Mucosa of descending colon (tissue), 3 donors: Measurements from ENCODE around the gene CACNA1D. TPM values are rescaled to one million over a fixed set of nuclear protein-coding genes. Genes with fewer than 3 reads are reported as not detected.

ENCODE experiments used
- ATAC-seq: fragments of 200-7000 bp; cut with Tn5 transposase; one replicate; pipeline ENCODE4 v1.9.1; 2020; ENCODE audit warnings: mild to moderate bottlenecking, moderate library complexity
- DNase-seq, 3 donors: peaks; one replicate each; pipeline ENCODE4 v3.0.0-alpha.2; 2020
- H3K36me3 ChIP-seq: fragments of 200-600 bp; one replicate; pipeline ENCODE4 v1.8.0; 2021; ENCODE audit warnings: low read depth, mild to moderate bottlenecking
- H3K4me1 ChIP-seq: fragments of 200-600 bp; one replicate; pipeline ENCODE4 v1.8.0; 2021; ENCODE audit warnings: low read depth, mild to moderate bottlenecking
- H3K4me3 ChIP-seq: fragments of 200-600 bp; one replicate; pipeline ENCODE4 v1.8.0; 2021; ENCODE audit warnings: mild to moderate bottlenecking
- H3K9me3 ChIP-seq: fragments of 200-600 bp; one replicate; pipeline ENCODE4 v1.8.0; 2021; ENCODE audit warnings: mild to moderate bottlenecking
- CTCF ChIP-seq: fragments of 200-600 bp; IDR thresholded peaks from one replicate; pipeline ENCODE4 v1.8.0; 2022; ENCODE audit warnings: antibody characterized with exemption, mild to moderate bottlenecking
- intact Hi-C, 2 donors: fragments of 100-400 bp; cut with DNase I in 1 of 2; cut with micrococcal nuclease in 1 of 2; formaldehyde crosslinking; loops; one replicate each; pipeline versions ENCODE4 v1.11.0 to v1.11.1; 2022; cut with DNase I, micrococcal nuclease
- total RNA-seq, 3 donors: library from RNA; stranded (reverse); fragmentation: NEBNext Ultra II Directional in 2 of 3; extraction: Animal tissue kit (Norgen Biotek cat#: 25700) in 2 of 3; gene quantifications; one replicate each; pipeline versions ENCODE4 v1.2.1 to v1.2.4, GENCODE V29; 2021 to 2023
- donor health status: DM: no; HTN: no; CAD: no; lungs with moderate emphysema.
- donor health status: DM: no; HTN: no; CAD: no.
- donor health status: DM: no; HTN: yes; CAD: no.

CACNA1D gene
- total RNA-seq, 3 donors from 2014 or later, result 13.8 to 38.1 (median 22.2) TPM

- Histone ChIP-seq H3K4me1 (peaks cover 15% of the 10 kb centered on the region), H3K4me3 (no peak overlapping the region), H3K9me3 (no peaks in the 10 kb centered on the region), H3K36me3 (no peaks in the 10 kb centered on the region)
- no peak for DNase-seq
- ATAC-seq, result no peak
- no peak for TF ChIP-seq CTCF
- intact Hi-C loops, result no loop called here
Observed at GRCh38 chr3:53491276-53491675, 3.1 kb upstream of the CACNA1D start.

- Histone ChIP-seq H3K4me3 (peak overlapping the region; percentile 36), H3K9me3 (no peaks in the 10 kb centered on the region), H3K36me3 (no peaks in the 10 kb centered on the region), H3K4me1 (peaks cover 15% of the 10 kb centered on the region)
- DNase-seq (peak in 1 of 3 donors; percentile 58), ATAC-seq (peak; percentile 70)
- TF ChIP-seq CTCF, result no peak
- intact Hi-C loops, result no loop called here
Observed at GRCh38 chr3:53493595-53493962, 832 bp upstream of the CACNA1D start.

DNA sequence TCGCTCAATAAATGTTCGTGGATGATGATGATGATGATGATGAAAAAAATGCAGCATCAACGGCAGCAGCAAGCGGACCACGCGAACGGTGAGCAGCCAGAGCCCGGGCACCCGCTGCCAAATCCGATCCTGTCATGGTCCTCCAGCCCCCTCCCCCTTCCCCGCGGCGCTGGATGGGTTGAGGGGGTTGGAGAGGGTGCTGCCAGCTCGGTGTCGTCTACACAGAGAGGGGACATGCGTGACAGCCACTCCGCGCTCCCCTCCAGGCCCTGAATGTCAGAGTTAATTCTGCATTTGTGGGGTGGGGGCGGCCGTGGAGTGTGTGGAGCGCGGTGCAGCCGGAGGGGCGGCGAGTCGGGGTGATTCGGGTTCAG, 722 bp downstream of the CACNA1D start:
- ATAC-seq (no peak), DNase-seq (peak in 1 of 3 donors; percentile 49)
- intact Hi-C loops, result no loop called here
- Histone ChIP-seq H3K9me3 (no peaks in the 10 kb centered on the region), H3K4me3 (no peak overlapping the region), H3K4me1 (peaks cover 10% of the 10 kb centered on the region), H3K36me3 (no peaks in the 10 kb centered on the region)
- TF ChIP-seq CTCF, result no peak

DNA sequence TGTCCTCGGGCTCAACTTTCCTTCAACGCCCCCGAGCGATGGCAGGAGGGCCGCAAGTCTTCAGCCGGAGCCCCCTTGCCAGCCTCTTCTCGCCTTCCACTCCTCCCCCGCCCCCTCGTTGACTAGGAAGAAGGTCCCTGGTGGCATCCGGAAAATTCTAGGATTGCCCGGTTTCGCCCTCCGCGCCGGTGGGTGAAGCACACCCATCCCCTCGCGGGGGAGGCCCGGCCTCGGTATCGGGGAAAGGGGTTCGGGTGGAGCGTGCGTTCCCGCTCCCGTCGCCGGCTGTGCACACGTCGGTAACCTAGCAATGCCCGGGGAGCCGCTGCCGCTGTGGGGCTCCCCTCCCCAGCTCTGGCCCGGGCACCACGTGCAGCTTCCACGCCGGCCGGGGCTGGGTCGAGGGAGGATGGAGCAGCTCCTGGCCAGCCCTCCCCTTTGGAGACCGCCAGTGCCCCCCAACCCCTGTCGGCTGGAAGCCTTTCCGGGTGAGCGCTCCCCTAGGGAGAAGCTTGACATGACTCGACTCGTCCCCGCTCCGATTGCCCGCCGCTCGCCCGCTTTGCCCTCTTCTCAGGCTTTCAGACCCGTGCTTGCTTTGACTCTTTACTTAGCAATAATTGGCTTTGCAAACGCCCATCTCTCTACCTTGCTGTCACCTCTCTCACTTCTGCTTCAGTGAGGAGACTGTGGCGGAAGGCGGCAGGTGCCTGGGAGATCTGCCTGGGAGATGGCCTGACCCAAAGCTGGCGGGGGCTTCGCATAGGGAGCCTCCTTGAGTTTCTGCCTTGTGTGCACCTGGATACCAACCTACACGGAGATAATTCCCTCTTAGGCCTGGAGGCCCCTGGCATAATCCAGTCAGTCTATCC, 1.3 kb downstream of the CACNA1D start:
- intact Hi-C loops, result no loop called here
- H3K4me3 ChIP-seq, result no peak overlapping the region
- H3K9me3 ChIP-seq, result no peaks in the 10 kb centered on the region
- H3K4me1 ChIP-seq, result peaks cover 10% of the 10 kb centered on the region
- TF ChIP-seq CTCF, result no peak
- ATAC-seq, result peak; percentile 19
- DNase-seq, result peak in 2 of 3 donors; percentile 24 to 49
- H3K36me3 ChIP-seq, result no peaks in the 10 kb centered on the region

DNA sequence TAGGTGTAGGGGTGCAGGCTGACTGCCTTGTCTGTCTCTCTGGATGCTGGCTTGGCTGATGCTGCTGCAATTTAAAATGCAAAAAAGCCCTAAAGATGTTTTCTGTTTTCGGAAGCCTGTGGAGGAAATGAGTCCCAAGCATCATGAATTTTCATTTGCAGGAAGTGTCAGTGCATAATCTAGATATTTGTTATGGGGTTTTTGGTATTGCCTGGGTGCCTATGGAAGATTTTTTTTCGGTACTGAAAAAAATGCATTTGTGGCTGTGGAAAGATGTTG, 1.9 kb downstream of the CACNA1D start:
- Histone ChIP-seq H3K4me1 (peaks cover 10% of the 10 kb centered on the region), H3K36me3 (no peaks in the 10 kb centered on the region), H3K9me3 (no peaks in the 10 kb centered on the region), H3K4me3 (no peak overlapping the region)
- DNase-seq (no peak), ATAC-seq (no peak)
- intact Hi-C loops, result no loop called here
- TF ChIP-seq CTCF, result no peak
